Sigmoid colon (tissue), 4 donors: Measurements from ENCODE around the gene PRCP.

ENCODE experiments used
- CTCF ChIP-seq, 4 experiments: fragments of 450-650 bp in 3 of 4; fragments of 200-600 bp in 1 of 4; IDR thresholded peaks; one replicate each; pipeline ENCODE4 v1.5.1; 2016 to 2019; ENCODE audit warnings: antibody characterized with exemption in 4 of 4, mild to moderate bottlenecking in 3 of 4, moderate library complexity in 2 of 4
- POLR2A ChIP-seq, 2 donors: fragments of 450-650 bp; IDR thresholded peaks; one replicate each; pipeline ENCODE4 v1.6.1; 2016; ENCODE audit warnings: antibody characterized with exemption in 2 of 2, mild to moderate bottlenecking in 2 of 2, moderate library complexity in 2 of 2
- POLR2AphosphoS5 ChIP-seq, 4 donors: sonication (generic); formaldehyde crosslinking; IDR thresholded peaks; one replicate each; pipeline ENCODE4 v1.6.1; 2017; ENCODE audit warnings: antibody characterized with exemption in 4 of 4

- no peak for TF ChIP-seq POLR2AphosphoS5 (IDR thresholded peaks at IDR 0.05)
- no peak for TF ChIP-seq CTCF (IDR thresholded peaks at IDR 0.05)
- no peak for TF ChIP-seq POLR2A (IDR thresholded peaks at IDR 0.05)
These were observed 28.6 kb downstream of the PRCP start for GRCh38 chr11:82871646-82872045.
